COLO668 (cell line): ENCODE results near the gene CRTAP.
A peak's percentile ranks its signal among the peaks of the same experiment; 100 is the strongest.
"Not testable (repeated sequence)": the region's sequence is repeated elsewhere in the genome, so short reads cannot be mapped to it uniquely, and the experiment has no call there.

ENCODE experiments used
- DNase-seq: peaks from one replicate; lab custom pipeline; 2025; ENCODE audit not compliant: unreplicated experiment; lab: John Stamatoyannopoulos, UW

CRTAP gene

GRCh38 chr3:33173103-33173502, 59.3 kb downstream of the CRTAP start:
- peak; percentile 19 for DNase-seq

- DNase-seq = no peak
These were observed 59.9 kb downstream of the CRTAP start for GRCh38 chr3:33173672-33174071.

GRCh38 chr3:33174095-33174494, 60.3 kb downstream of the CRTAP start:
- DNase-seq = no peak

GRCh38 chr3:33174711-33175414, 61.0 kb downstream of the CRTAP start:
- no peak for DNase-seq

- no peak for DNase-seq
These were observed 65.3 kb downstream of the CRTAP start for GRCh38 chr3:33179132-33179531.

- no peak for DNase-seq
These were observed 67.4 kb downstream of the CRTAP start for GRCh38 chr3:33181229-33181628.

GRCh38 chr3:33181641-33182040, 67.8 kb downstream of the CRTAP start:
- DNase-seq = not testable (repeated sequence)

GRCh38 chr3:33184863-33185262, 71.0 kb downstream of the CRTAP start:
- no peak for DNase-seq

- no peak for DNase-seq
These were observed 72.9 kb downstream of the CRTAP start for GRCh38 chr3:33186524-33187367.

GRCh38 chr3:33187368-33187634, 73.5 kb downstream of the CRTAP start:
- no peak for DNase-seq

GRCh38 chr3:33194303-33194702, 80.5 kb downstream of the CRTAP start:
- DNase-seq = no peak

GRCh38 chr3:33196538-33196937, 82.7 kb downstream of the CRTAP start:
- no peak for DNase-seq
